AG04450 (cell line): ENCODE measurements around the gene NLRC5. TPM values are rescaled to one million over a fixed set of nuclear protein-coding genes. Genes with fewer than 3 reads are reported as not detected.

Source experiments
- CTCF ChIA-PET: fragments of 300-600, 350-600 bp; formaldehyde crosslinking; extraction: SDS; loops from one replicate; lab custom pipeline; 2022; ENCODE audit warnings: antibody characterized with exemption, inconsistent platforms; lab: Charles Lee
- POLR2A ChIA-PET: fragments of 350-600 bp; formaldehyde crosslinking; extraction: SDS; loops from one replicate; lab custom pipeline; 2021; ENCODE audit warnings: antibody characterized with exemption, inconsistent platforms; lab: Yijun Ruan, JAX
- DNase-seq: peaks from one replicate; pipeline ENCODE4 v3.0.0-alpha.2; 2011; ENCODE audit warnings: low read depth, low spot score
- H3K27ac ChIP-seq: one replicate; pipeline ENCODE4 v1.5.1; 2012; ENCODE audit warnings: low read depth, low read length, control low read depth
- H3K27me3 ChIP-seq: one replicate; pipeline ENCODE4 v1.6.0; 2012; ENCODE audit warnings: low read length; ENCODE audit not compliant: control insufficient read depth, insufficient read depth
- H3K4me3 ChIP-seq: 2 replicates; pipeline ENCODE4 v1.5.1; 2011; ENCODE audit warnings: mild to moderate bottlenecking, low read depth, low read length, control low read depth
- H3K9me3 ChIP-seq: 2 replicates; pipeline ENCODE4 v1.5.1; 2012; ENCODE audit warnings: low read length; ENCODE audit not compliant: control insufficient read depth, insufficient read depth
- CTCF ChIP-seq: IDR thresholded peaks from 2 replicates; pipeline ENCODE4 v1.5.1; 2011; ENCODE audit warnings: low read depth, low read length, control low read depth, inconsistent platforms
- polyA plus RNA-seq: library from polyadenylated mRNA; depleted of rRNA; stranded (reverse); fragments of >200 nt; gene quantifications from 2 replicates; pipeline ENCODE4 v1.2.3, GENCODE V29; 2011

Gene NLRC5
- polyA plus RNA-seq, 1 experiment = 9.2 TPM

DNA sequence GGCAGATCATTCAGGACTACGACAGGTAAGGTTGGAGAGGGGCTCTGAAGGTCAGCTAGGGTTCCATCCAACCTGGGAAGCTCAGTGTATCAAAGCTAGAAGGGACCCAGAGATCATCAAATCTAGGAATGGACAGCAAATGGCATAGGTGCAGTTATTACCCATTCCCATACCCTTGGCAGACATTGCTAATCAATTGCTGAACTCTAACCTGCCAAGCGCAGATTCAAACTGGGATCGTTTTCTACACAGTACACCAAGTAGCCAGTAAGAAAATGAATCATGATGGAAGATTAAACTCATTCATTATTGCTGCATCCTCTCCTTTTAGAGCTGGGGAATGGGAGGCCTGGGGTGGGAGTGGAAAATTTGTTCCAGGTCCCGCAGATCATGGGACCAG is 136.6 kb downstream of the NLRC5 start:
- no peak overlapping the region for H3K4me3 ChIP-seq
- no peaks in the 10 kb centered on the region for H3K27me3 ChIP-seq
- ChIA-PET CTCF (no interaction called here), POLR2A (no interaction called here)
- DNase-seq = no peak
- no peaks in the 10 kb centered on the region for H3K9me3 ChIP-seq
- no peak for TF ChIP-seq CTCF
- no peak overlapping the region for H3K27ac ChIP-seq

- CTCF ChIA-PET = no interaction called here
- H3K4me3 ChIP-seq = no peak overlapping the region
- H3K27ac ChIP-seq = no peak overlapping the region
- no peak for DNase-seq
- POLR2A ChIA-PET = no interaction called here
- no peaks in the 10 kb centered on the region for H3K27me3 ChIP-seq
- TF ChIP-seq CTCF = no peak
- H3K9me3 ChIP-seq = no peaks in the 10 kb centered on the region; the same call in 1 of the 2 replicates
Observed at GRCh38 chr16:57126411-57126810, 137.1 kb downstream of the NLRC5 start.

- no peak overlapping the region for H3K4me3 ChIP-seq
- TF ChIP-seq CTCF = no peak
- ChIA-PET POLR2A (no interaction called here), CTCF (no interaction called here)
- no peaks in the 10 kb centered on the region for H3K27me3 ChIP-seq
- H3K27ac ChIP-seq = no peak overlapping the region
- DNase-seq = no peak
- H3K9me3 ChIP-seq = no peaks in the 10 kb centered on the region; the same call in 1 of the 2 replicates
Observed at GRCh38 chr16:57127037-57127763, 137.8 kb downstream of the NLRC5 start.

DNA sequence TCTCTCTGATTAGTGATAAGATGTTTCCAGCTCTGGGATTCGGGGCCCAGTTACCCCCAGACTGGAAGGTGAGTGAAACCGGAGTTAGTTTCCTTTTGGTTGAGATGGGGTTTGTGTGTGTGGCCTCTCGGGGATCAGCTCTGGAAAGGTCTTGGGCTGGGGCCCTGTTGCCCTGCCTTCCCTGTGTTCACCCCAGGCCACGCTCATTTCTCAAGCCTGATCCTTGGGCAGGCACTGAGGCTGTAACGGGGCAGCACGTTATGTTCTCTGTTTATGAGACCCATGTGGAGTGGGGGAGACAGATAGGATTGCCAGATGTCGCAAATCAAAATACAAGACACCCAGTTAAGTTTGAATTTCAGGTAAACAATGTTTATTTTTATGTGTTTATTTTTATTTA is 138.5 kb downstream of the NLRC5 start:
- no peak for TF ChIP-seq CTCF
- no peak overlapping the region for H3K27ac ChIP-seq
- H3K4me3 ChIP-seq = no peak overlapping the region
- CTCF ChIA-PET = no interaction called here
- no peak for DNase-seq
- POLR2A ChIA-PET = no interaction called here
- H3K9me3 ChIP-seq = no peaks in the 10 kb centered on the region; the same call in 1 of the 2 replicates
- H3K27me3 ChIP-seq = no peaks in the 10 kb centered on the region

DNA sequence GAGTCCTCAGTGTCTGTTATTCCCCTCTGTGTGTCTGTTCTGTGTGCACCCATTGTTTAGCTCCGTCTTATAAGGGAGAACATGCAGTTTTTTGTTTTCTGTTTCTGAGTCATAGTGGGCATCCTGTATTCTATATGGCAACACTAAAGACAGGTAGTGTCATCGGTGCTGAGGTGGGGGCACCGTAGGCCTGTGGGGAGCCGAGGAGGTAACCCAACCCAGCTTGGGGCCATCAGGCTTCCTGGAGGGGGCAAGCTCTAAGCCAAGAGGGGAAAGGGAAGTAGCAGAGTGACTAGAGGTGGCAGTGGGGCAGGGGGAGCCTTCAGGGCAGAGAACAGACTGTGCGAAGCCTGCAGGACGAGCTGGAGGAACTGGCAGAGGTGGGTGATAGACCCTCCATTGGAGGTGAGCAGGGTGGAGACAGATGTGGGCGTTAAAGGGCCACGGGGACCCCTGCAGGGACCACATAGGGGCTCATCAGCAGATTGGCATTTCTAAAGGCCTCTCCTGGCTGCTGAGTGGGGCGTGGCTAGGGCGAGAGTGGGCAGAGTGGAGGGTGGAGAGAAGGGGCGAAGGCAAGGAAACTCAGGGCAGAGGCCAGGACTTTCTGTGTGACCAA is 139.5 kb downstream of the NLRC5 start:
- POLR2A ChIA-PET = no interaction called here
- Histone ChIP-seq H3K27ac (no peak overlapping the region), H3K4me3 (no peak overlapping the region), H3K9me3 (no peaks in the 10 kb centered on the region; the same call in 1 of the 2 replicates), H3K27me3 (no peaks in the 10 kb centered on the region)
- TF ChIP-seq CTCF = no peak
- no peak for DNase-seq
- CTCF ChIA-PET = no interaction called here
